SJSA1 (cell line): ENCODE measurements around the gene HEATR5B. TPM values are rescaled to one million over a fixed set of nuclear protein-coding genes. Genes with fewer than 3 reads are reported as not detected.
"Not testable (repeated sequence)": the region's sequence is repeated elsewhere in the genome, so short reads cannot be mapped to it uniquely, and the experiment has no call there.

Experiments used
- DNase-seq, 2 experiments: peaks; one replicate each; pipeline ENCODE4 v3.0.0-alpha.2; 2015 to 2020; ENCODE audit warnings: low spot score in 2 of 2, low read depth in 1 of 2
- H3K27ac ChIP-seq: fragments of 250-450 bp; sonication (Bioruptor Pico); 2 replicates; pipeline ENCODE4 v1.5.1; 2020; ENCODE audit warnings: mild to moderate bottlenecking, moderate library complexity
- H3K27me3 ChIP-seq: fragments of 250-450 bp; sonication (Bioruptor Pico); replicated peaks from 2 replicates; pipeline ENCODE4 v1.5.1; 2020; ENCODE audit warnings: mild to moderate bottlenecking, moderate library complexity
- H3K36me3 ChIP-seq: fragments of 250-450 bp; sonication (Bioruptor Pico); 2 replicates; pipeline ENCODE4 v1.5.1; 2020; ENCODE audit warnings: mild to moderate bottlenecking
- H3K4me1 ChIP-seq: fragments of 250-450 bp; sonication (Bioruptor Pico); replicated peaks from 2 replicates; pipeline ENCODE4 v1.6.1; 2021; ENCODE audit warnings: mild to moderate bottlenecking
- H3K4me3 ChIP-seq: fragments of 250-450 bp; sonication (Bioruptor Pico); 2 replicates; pipeline ENCODE4 v1.5.1; 2020; ENCODE audit warnings: mild to moderate bottlenecking
- H3K9me3 ChIP-seq: fragments of 250-450 bp; sonication (Bioruptor Pico); replicated peaks from 2 replicates; pipeline ENCODE4 v1.5.1; 2020; ENCODE audit warnings: mild to moderate bottlenecking
- total RNA-seq: library from RNA; depleted of rRNA; stranded (reverse); fragments of >200 nt; shearing (Covaris generic); gene quantifications from 2 replicates; pipeline ENCODE4 v1.2.3, GENCODE V29; 2014

HEATR5B gene
- total RNA-seq, 1 experiment from 2014 or later, result 14.6 TPM

GRCh38 chr2:36988008-36988407 lies 96.2 kb downstream of the HEATR5B start:
- Histone ChIP-seq H3K4me1 (no peaks in the 10 kb centered on the region), H3K27me3 (no peaks in the 10 kb centered on the region), H3K9me3 (no peaks in the 10 kb centered on the region), H3K4me3 (no peak overlapping the region), H3K27ac (no peak overlapping the region), H3K36me3 (0 out of 2 replicates have a peak, but pooled peaks cover 6% of the 10 kb centered on the region)
- DNase-seq, result no peak

- H3K9me3 ChIP-seq, result no peaks in the 10 kb centered on the region
- no peak overlapping the region for H3K27ac ChIP-seq
- H3K36me3 ChIP-seq, result no peaks in the 10 kb centered on the region
- DNase-seq, result no peak
- no peaks in the 10 kb centered on the region for H3K27me3 ChIP-seq
- H3K4me3 ChIP-seq, result no peak overlapping the region
- H3K4me1 ChIP-seq, result no peaks in the 10 kb centered on the region
Observed at GRCh38 chr2:36982467-36982866, 101.7 kb downstream of the HEATR5B start.

GRCh38 chr2:36981911-36982310 lies 102.3 kb downstream of the HEATR5B start:
- no peaks in the 10 kb centered on the region for H3K36me3 ChIP-seq
- no peak overlapping the region for H3K4me3 ChIP-seq
- DNase-seq, result no peak
- H3K27ac ChIP-seq, result no peak overlapping the region
- no peaks in the 10 kb centered on the region for H3K4me1 ChIP-seq
- H3K27me3 ChIP-seq, result no peaks in the 10 kb centered on the region
- H3K9me3 ChIP-seq, result no peaks in the 10 kb centered on the region

- not testable (repeated sequence) for DNase-seq, H3K4me3 ChIP-seq, H3K27ac ChIP-seq, H3K27me3 ChIP-seq, H3K4me1 ChIP-seq, H3K36me3 ChIP-seq, H3K9me3 ChIP-seq
Observed at GRCh38 chr2:36979007-36979406, 105.2 kb downstream of the HEATR5B start.

GRCh38 chr2:36976065-36976464 lies 108.1 kb downstream of the HEATR5B start:
- Histone ChIP-seq H3K4me1 (no peaks in the 10 kb centered on the region), H3K27me3 (no peaks in the 10 kb centered on the region), H3K4me3 (no peak overlapping the region), H3K27ac (no peak overlapping the region), H3K36me3 (no peaks in the 10 kb centered on the region), H3K9me3 (no peaks in the 10 kb centered on the region)
- DNase-seq, result no peak

GRCh38 chr2:36975306-36975705 lies 108.9 kb downstream of the HEATR5B start:
- DNase-seq, result no peak
- H3K27ac ChIP-seq, result no peak overlapping the region

GRCh38 chr2:36973320-36973719 lies 110.9 kb downstream of the HEATR5B start:
- no peaks in the 10 kb centered on the region for H3K36me3 ChIP-seq
- no peak for DNase-seq

More at GRCh38 chr2:36975306-36975705, 108.9 kb downstream of the HEATR5B start:
- Histone ChIP-seq H3K4me1 (no peaks in the 10 kb centered on the region), H3K4me3 (no peak overlapping the region), H3K36me3 (no peaks in the 10 kb centered on the region), H3K9me3 (no peaks in the 10 kb centered on the region), H3K27me3 (no peaks in the 10 kb centered on the region)

GRCh38 chr2:36971990-36972389 lies 112.2 kb downstream of the HEATR5B start:
- Histone ChIP-seq H3K27ac (no peak overlapping the region), H3K4me1 (0 out of 2 replicates have a peak, but pooled peaks cover 3% of the 10 kb centered on the region), H3K4me3 (no peak overlapping the region), H3K36me3 (no peaks in the 10 kb centered on the region), H3K27me3 (no peaks in the 10 kb centered on the region), H3K9me3 (no peaks in the 10 kb centered on the region)
- no peak for DNase-seq

More at GRCh38 chr2:36973320-36973719, 110.9 kb downstream of the HEATR5B start:
- Histone ChIP-seq H3K27ac (no peak overlapping the region), H3K4me3 (no peak overlapping the region), H3K27me3 (no peaks in the 10 kb centered on the region), H3K4me1 (no peaks in the 10 kb centered on the region), H3K9me3 (no peaks in the 10 kb centered on the region)

- Histone ChIP-seq H3K4me1 (peaks cover 13% of the 10 kb centered on the region; the same call in 1 of the 2 replicates), H3K9me3 (no peaks in the 10 kb centered on the region), H3K4me3 (peak overlapping the region; percentile 89), H3K27me3 (no peaks in the 10 kb centered on the region), H3K36me3 (peaks cover 3% of the 10 kb centered on the region), H3K27ac (no peak overlapping the region; the same call in 1 of the 2 replicates)
- DNase-seq, result peak in 1 of 2 experiments; percentile 16
Observed at GRCh38 chr2:36967236-36967876, 116.8 kb downstream of the HEATR5B start.

GRCh38 chr2:36966370-36967235 lies 117.6 kb downstream of the HEATR5B start, which contains the start of gene STRN:
STRN (minus strand) TSS chr2:36966536; CDS start chr2:36966463, 73 bp downstream.
- H3K36me3 ChIP-seq, result peaks cover 3% of the 10 kb centered on the region
- H3K4me3 ChIP-seq, result peak within 1 kb of the TSS; percentile 89
- peak within 1 kb of the TSS; percentile 42; the same call in 1 of the 2 replicates for H3K27ac ChIP-seq
- DNase-seq, result peak; percentile 93 to 97
- H3K4me1 ChIP-seq, result peaks cover 13% of the 10 kb centered on the region; the same call in 1 of the 2 replicates
- no peaks in the 10 kb centered on the region for H3K27me3 ChIP-seq
- H3K9me3 ChIP-seq, result no peaks in the 10 kb centered on the region

- Histone ChIP-seq H3K27me3 (no peaks in the 10 kb centered on the region), H3K4me3 (peak overlapping the region; percentile 89), H3K36me3 (peaks cover 3% of the 10 kb centered on the region), H3K9me3 (no peaks in the 10 kb centered on the region), H3K4me1 (peaks cover 13% of the 10 kb centered on the region; the same call in 1 of the 2 replicates), H3K27ac (peak overlapping the region; percentile 42; the same call in 1 of the 2 replicates)
- peak; percentile 29 to 50 for DNase-seq
Observed at GRCh38 chr2:36965751-36966369, 118.3 kb downstream of the HEATR5B start.

- Histone ChIP-seq H3K9me3 (no peaks in the 10 kb centered on the region), H3K4me1 (peaks cover 13% of the 10 kb centered on the region; the same call in 1 of the 2 replicates), H3K27me3 (no peaks in the 10 kb centered on the region), H3K4me3 (peak overlapping the region; percentile 89), H3K36me3 (peaks cover 3% of the 10 kb centered on the region), H3K27ac (no peak overlapping the region)
- no peak for DNase-seq
Observed at GRCh38 chr2:36965206-36965605, 119.0 kb downstream of the HEATR5B start.

GRCh38 chr2:36964496-36965058 lies 119.6 kb downstream of the HEATR5B start:
- Histone ChIP-seq H3K27ac (no peak overlapping the region), H3K36me3 (peaks cover 3% of the 10 kb centered on the region), H3K4me1 (peaks cover 13% of the 10 kb centered on the region; the same call in 1 of the 2 replicates)

More at GRCh38 chr2:36964496-36965058, 119.6 kb downstream of the HEATR5B start:
- Histone ChIP-seq H3K9me3 (no peaks in the 10 kb centered on the region), H3K27me3 (no peaks in the 10 kb centered on the region), H3K4me3 (no peak overlapping the region)
- no peak for DNase-seq
